ENCODE measurements around the gene N4BP2L1.
A peak's percentile ranks its signal among the peaks of the same experiment; 100 is the strongest.
"Not testable (repeated sequence)": the region's sequence is repeated elsewhere in the genome, so short reads cannot be mapped to it uniquely, and the experiment has no call there.

Gene N4BP2L1

GRCh38 chr13:32385410-32385809 lies 42.5 kb downstream of the N4BP2L1 start:
- DNase-seq: no peak

GRCh38 chr13:32384702-32385101 lies 43.2 kb downstream of the N4BP2L1 start:
- DNase-seq: peak; percentile 19

DNA sequence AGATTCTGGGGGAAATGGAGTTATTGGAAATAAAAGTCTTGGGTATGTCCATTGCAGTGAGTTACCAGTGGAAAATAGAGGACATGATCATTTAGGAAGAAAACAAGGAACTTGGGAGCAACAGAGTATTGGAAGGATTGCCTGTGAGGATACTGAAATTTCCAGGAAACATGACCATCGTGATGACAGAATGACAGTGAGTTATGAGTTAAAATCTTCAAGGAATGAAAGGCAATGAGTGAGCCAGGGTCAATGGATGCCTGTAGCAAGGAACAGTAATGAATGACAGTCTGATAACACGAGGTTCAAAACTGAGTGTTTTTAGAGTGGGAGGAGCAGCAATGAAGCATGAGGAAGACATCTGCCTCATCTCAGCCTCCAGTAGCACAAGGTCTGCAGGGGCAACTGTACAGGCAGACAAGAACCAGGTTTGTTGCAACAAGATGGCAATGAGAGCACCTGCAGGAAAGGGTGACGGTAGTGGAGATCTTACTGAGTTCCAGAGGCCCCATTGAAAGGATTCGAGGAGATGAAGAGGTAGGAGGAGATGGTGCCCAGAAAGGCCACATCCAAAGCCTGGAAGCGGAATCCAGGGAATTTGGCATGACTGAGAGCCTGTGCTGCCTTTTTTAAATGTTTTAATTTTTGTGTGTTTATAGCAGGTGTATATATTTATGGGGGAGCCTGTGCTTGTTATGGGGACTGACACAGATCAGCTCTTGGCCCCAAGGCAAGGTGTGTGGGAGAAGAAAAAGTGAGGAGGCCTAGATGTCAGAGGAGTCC lies 43.9 kb downstream of the N4BP2L1 start:
- DNase-seq: no peak

GRCh38 chr13:32381539-32381938 lies 46.4 kb downstream of the N4BP2L1 start:
- DNase-seq: peak; percentile 26

GRCh38 chr13:32378012-32378411 lies 49.9 kb downstream of the N4BP2L1 start:
- no peak for DNase-seq

- DNase-seq: no peak
These were observed 51.1 kb downstream of the N4BP2L1 start for GRCh38 chr13:32376642-32377415.

DNA sequence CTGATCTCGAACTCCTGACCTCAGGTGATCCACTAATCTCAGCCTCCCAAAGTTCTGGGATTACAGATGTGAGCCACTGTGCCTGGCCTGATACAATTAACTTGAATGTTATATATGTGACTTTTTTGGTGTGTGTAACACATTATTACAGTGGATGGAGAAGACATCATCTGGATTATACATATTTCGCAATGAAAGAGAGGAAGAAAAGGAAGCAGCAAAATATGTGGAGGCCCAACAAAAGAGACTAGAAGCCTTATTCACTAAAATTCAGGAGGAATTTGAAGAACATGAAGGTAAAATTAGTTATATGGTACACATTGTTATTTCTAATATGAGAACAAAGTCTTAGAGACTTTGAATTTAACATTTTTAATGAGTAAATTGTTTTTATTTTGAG lies 57.1 kb downstream of the N4BP2L1 start:
- no peak for DNase-seq

GRCh38 chr13:32362574-32362973 lies 65.4 kb downstream of the N4BP2L1 start:
- DNase-seq: peak; percentile 16

DNA sequence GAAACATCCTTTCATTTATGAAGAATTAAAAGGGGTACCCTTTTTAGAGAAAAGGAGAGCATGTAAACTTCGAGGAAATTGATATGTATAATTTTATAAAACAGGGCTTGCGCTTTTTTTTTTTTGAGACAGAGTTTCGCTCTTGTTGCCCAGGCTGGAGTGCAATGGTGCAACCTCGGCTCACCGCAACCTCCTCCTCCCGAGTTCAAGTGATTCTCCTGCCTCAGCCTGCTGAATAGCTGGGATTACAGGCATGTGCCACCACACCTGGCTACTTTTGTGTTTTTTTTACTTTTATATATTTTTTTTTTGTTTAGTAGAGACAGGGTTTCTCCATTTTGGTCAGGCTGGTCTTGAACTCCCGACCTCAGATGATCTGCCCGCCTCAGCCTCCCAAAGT lies 72.0 kb downstream of the N4BP2L1 start:
- DNase-seq: not testable (repeated sequence)

DNA sequence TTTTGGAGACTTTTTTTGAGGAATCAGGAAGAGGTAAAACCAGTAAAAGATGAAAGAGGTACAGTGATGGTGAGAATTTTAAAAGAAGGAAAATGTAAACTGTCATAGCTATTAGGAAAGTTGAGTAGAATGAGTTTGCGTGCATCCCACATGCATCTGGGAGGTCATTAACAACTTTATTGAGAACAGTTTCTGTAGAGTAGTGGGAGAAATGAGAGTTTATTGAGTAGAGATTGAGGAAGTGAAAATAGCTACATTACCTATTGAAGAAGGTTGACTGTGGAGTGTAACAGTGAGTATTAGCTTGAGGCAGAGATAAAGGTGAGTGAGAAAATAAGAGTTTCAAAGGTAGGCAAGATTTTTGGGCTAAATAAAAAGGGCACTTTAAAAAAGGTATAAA lies 73.9 kb downstream of the N4BP2L1 start:
- DNase-seq: no peak

GRCh38 chr13:32350839-32351441 lies 77.0 kb downstream of the N4BP2L1 start:
- DNase-seq: not testable (repeated sequence)

All from OCI-M1 (cell line).